Measurements from ENCODE around the gene RSKR. TPM values are rescaled to one million over a fixed set of nuclear protein-coding genes. Genes with fewer than 3 reads are reported as not detected.

The RSKR gene
- polyA plus RNA-seq, 1 experiment = 6.0 TPM

GRCh38 chr17:28634206-28634865, 20.4 kb upstream of the RSKR start:
- Histone ChIP-seq H3K27ac (ENCODE audit: low read depth, low read length) (no peak overlapping the region), H3K9me3 (ENCODE audit: control insufficient read depth, insufficient read depth, low read length) (no peaks in the 10 kb centered on the region), H3K27me3 (ENCODE audit: control insufficient read depth, insufficient read depth, low read length) (no peaks in the 10 kb centered on the region), H3K4me3 (ENCODE audit: low read depth, low read length) (no peak overlapping the region)
- CTCF ChIA-PET = interaction anchor here (1.3 to 1.6 kb wide), 2 partner anchors 9 to 13 kb away, joined by 4 read pairs; no protein-coding TSS in a partner anchor
- POLR2A ChIA-PET = no interaction called here
- DNase-seq (ENCODE audit: low read depth, low spot score) = no peak
- TF ChIP-seq, protein P1, sequence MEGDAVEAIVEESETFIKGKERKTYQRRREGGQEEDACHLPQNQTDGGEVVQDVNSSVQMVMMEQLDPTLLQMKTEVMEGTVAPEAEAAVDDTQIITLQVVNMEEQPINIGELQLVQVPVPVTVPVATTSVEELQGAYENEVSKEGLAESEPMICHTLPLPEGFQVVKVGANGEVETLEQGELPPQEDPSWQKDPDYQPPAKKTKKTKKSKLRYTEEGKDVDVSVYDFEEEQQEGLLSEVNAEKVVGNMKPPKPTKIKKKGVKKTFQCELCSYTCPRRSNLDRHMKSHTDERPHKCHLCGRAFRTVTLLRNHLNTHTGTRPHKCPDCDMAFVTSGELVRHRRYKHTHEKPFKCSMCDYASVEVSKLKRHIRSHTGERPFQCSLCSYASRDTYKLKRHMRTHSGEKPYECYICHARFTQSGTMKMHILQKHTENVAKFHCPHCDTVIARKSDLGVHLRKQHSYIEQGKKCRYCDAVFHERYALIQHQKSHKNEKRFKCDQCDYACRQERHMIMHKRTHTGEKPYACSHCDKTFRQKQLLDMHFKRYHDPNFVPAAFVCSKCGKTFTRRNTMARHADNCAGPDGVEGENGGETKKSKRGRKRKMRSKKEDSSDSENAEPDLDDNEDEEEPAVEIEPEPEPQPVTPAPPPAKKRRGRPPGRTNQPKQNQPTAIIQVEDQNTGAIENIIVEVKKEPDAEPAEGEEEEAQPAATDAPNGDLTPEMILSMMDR (IDR thresholded peaks at IDR 0.05; ENCODE audit: low read depth, low read length) = no peak

GRCh38 chr17:28626818-28627217, 12.8 kb upstream of the RSKR start:
- DNase-seq (ENCODE audit: low read depth, low spot score) = no peak
- no peak overlapping the region for H3K4me3 ChIP-seq (ENCODE audit: low read depth, low read length)
- H3K27me3 ChIP-seq (ENCODE audit: control insufficient read depth, insufficient read depth, low read length) = no peaks in the 10 kb centered on the region
- CTCF ChIA-PET = no interaction called here
- POLR2A ChIA-PET = no interaction called here
- no peaks in the 10 kb centered on the region for H3K9me3 ChIP-seq (ENCODE audit: control insufficient read depth, insufficient read depth, low read length)
- TF ChIP-seq, protein P1 (IDR thresholded peaks at IDR 0.05; ENCODE audit: low read depth, low read length) = no peak
- H3K27ac ChIP-seq (ENCODE audit: low read depth, low read length) = no peak overlapping the region

DNA sequence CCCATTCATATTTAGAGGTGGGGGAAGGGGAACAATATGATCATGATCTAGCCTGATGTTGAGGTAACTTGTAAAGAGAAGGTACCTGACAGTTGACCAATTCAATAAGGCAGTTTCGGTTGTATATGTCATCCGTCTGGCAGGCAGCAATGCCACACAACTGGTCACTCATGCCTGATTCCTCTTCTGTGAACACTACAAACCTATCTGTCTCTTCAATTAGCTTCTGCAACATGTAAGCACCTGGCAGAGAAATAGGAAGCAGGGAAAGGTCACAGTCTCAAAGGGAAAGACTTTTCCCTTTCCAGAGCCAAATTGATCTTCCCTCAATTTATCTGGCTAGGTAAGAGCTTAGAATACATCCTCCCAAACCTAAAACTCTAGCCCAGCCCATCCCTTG, 10.2 kb upstream of the RSKR start:
- ChIA-PET POLR2A (no interaction called here), CTCF (interaction anchor here (1.5 kb wide), 1 partner anchor 11 kb away, joined by 8 read pairs; no protein-coding TSS in a partner anchor)
- Histone ChIP-seq H3K4me3 (ENCODE audit: low read depth, low read length) (no peak overlapping the region), H3K27ac (ENCODE audit: low read depth, low read length) (no peak overlapping the region), H3K9me3 (ENCODE audit: control insufficient read depth, insufficient read depth, low read length) (no peaks in the 10 kb centered on the region), H3K27me3 (ENCODE audit: control insufficient read depth, insufficient read depth, low read length) (no peaks in the 10 kb centered on the region)
- DNase-seq (ENCODE audit: low read depth, low spot score) = no peak
- TF ChIP-seq, protein P1 (IDR thresholded peaks at IDR 0.05; ENCODE audit: low read depth, low read length) = no peak

GRCh38 chr17:28623696-28624095, 9.7 kb upstream of the RSKR start:
- no peak overlapping the region for H3K27ac ChIP-seq (ENCODE audit: low read depth, low read length)

GRCh38 chr17:28622186-28622585, 8.2 kb upstream of the RSKR start:
- Histone ChIP-seq H3K4me3 (ENCODE audit: low read depth, low read length) (no peak overlapping the region), H3K9me3 (ENCODE audit: control insufficient read depth, insufficient read depth, low read length) (no peaks in the 10 kb centered on the region), H3K27me3 (ENCODE audit: control insufficient read depth, insufficient read depth, low read length) (no peaks in the 10 kb centered on the region), H3K27ac (ENCODE audit: low read depth, low read length) (no peak overlapping the region)
- no peak for DNase-seq (ENCODE audit: low read depth, low spot score)
- ChIA-PET CTCF (interaction anchor here (1.6 kb wide), 1 partner anchor 10 kb away, joined by 5 read pairs; no protein-coding TSS in a partner anchor), POLR2A (no interaction called here)
- TF ChIP-seq, protein P1 (IDR thresholded peaks at IDR 0.05; ENCODE audit: low read depth, low read length) = no peak

More at GRCh38 chr17:28623696-28624095, 9.7 kb upstream of the RSKR start:
- POLR2A ChIA-PET = no interaction called here
- Histone ChIP-seq H3K27me3 (ENCODE audit: control insufficient read depth, insufficient read depth, low read length) (no peaks in the 10 kb centered on the region), H3K9me3 (ENCODE audit: control insufficient read depth, insufficient read depth, low read length) (no peaks in the 10 kb centered on the region), H3K4me3 (ENCODE audit: low read depth, low read length) (no peak overlapping the region)
- no peak for DNase-seq (ENCODE audit: low read depth, low spot score)
- TF ChIP-seq, protein P1 (IDR thresholded peaks at IDR 0.05; ENCODE audit: low read depth, low read length) = no peak
- CTCF ChIA-PET = interaction anchor here (0.6 to 1.5 kb wide), 2 partner anchors 11 to 83 kb away, joined by 3 to 8 read pairs; no protein-coding TSS in a partner anchor
